ENCODE measurements around the gene GARS1.

GRCh38 chr7:30627026-30627425, 32.3 kb downstream of the GARS1 start:
- no peak for TF ChIP-seq CTCF (IDR thresholded peaks at IDR 0.05)
- no peak for TF ChIP-seq POLR2AphosphoS5 (IDR thresholded peaks at IDR 0.05; ENCODE audit: insufficient read depth in 1 of 2, low read depth in 1 of 2)
